Calu3 (cell line): ENCODE data around the gene MAPK8IP1. TPM values are rescaled to one million over a fixed set of nuclear protein-coding genes. Genes with fewer than 3 reads are reported as not detected.

Source experiments
- BruUV-seq: library from RNA; stranded (reverse); fragments of 400-500 nt; replicated peaks from 2 replicates; lab custom pipeline; 2021; lab: Mats Ljungman, UMichigan
- CTCF ChIA-PET: fragments of 300-600 bp; sonication (Branson Sonifier 250); formaldehyde crosslinking; loops from one replicate; lab custom pipeline; 2022; ENCODE audit warnings: antibody characterized with exemption; lab: Charles Lee
- DNase-seq: peaks from one replicate; pipeline ENCODE4 v3.0.0; 2022
- H3K27ac Mint-ChIP-seq: one replicate; pipeline ENCODE4 v1.8.0; 2022; ENCODE audit warnings: mixed read lengths; ENCODE audit not compliant: unreplicated experiment
- H3K27me3 Mint-ChIP-seq: one replicate; pipeline ENCODE4 v1.8.0; 2022; ENCODE audit warnings: mixed read lengths; ENCODE audit not compliant: unreplicated experiment
- H3K36me3 Mint-ChIP-seq: one replicate; pipeline ENCODE4 v1.8.0; 2022; ENCODE audit warnings: mild to moderate bottlenecking, moderate library complexity, mixed read lengths; ENCODE audit not compliant: insufficient read depth, unreplicated experiment
- H3K4me1 Mint-ChIP-seq: one replicate; pipeline ENCODE4 v1.8.0; 2022; ENCODE audit warnings: mild to moderate bottlenecking, low read depth, mixed read lengths; ENCODE audit not compliant: unreplicated experiment
- H3K4me3 Mint-ChIP-seq: one replicate; pipeline ENCODE4 v1.8.0; 2022; ENCODE audit warnings: mild to moderate bottlenecking, low read depth, moderate library complexity, mixed read lengths; ENCODE audit not compliant: unreplicated experiment
- H3K9me3 Mint-ChIP-seq: one replicate; pipeline ENCODE4 v1.8.0; 2022; ENCODE audit warnings: low read depth, mixed read lengths; ENCODE audit not compliant: unreplicated experiment
- intact Hi-C: fragments of 100-400 bp; cut with micrococcal nuclease; formaldehyde crosslinking; loops from one replicate; pipeline ENCODE4 v1.10.0; 2022; ENCODE audit not compliant: unreplicated experiment
- total RNA-seq: library from RNA; stranded (reverse); gene quantifications from 2 replicates; pipeline ENCODE4 v1.2.3, GENCODE V29; 2022
- TF ChIP-seq, protein P1 (sequence below): fragments of 200-600 bp; IDR thresholded peaks from one replicate; pipeline ENCODE4 v1.8.0; 2022; ENCODE audit warnings: antibody characterized with exemption; ENCODE audit not compliant: unreplicated experiment

The MAPK8IP1 gene
- total RNA-seq, 1 experiment from 2014 or later, result 4.1 TPM

DNA sequence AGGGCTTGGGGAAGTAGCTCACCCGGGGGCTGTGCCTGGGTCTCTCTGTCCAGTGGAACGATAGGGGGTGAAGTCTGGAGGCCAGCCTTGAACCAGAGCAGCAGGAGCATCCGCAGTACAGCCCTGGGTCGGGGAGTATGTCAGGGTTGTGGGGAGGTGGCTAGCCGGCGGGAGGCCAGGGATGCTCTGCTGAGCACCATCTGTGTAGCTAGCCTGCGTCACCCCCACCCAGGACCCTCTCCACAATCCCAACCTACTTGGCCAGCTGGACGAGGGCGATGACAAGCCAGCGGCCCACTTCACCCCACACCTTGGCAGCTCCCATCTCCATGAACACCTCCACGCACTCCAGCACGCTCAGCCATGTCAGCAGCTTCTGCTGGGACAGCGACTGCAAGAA lies 30.0 kb downstream of the MAPK8IP1 start:
- Mint-ChIP-seq H3K9me3 (no peaks in the 10 kb centered on the region), H3K4me3 (peak overlapping the region; percentile 21), H3K27ac (no peak overlapping the region), H3K4me1 (peaks cover 9% of the 10 kb centered on the region), H3K36me3 (peaks cover 48% of the 10 kb centered on the region), H3K27me3 (no peaks in the 10 kb centered on the region)
- intact Hi-C loops, result no loop called here
- BruUV-seq, result no TSS peak
- DNase-seq, result no peak
- CTCF ChIA-PET, result interaction anchor here (0.6 kb wide), 1 partner anchor 1427 kb away, joined by 3 read pairs; no protein-coding TSS in a partner anchor
- TF ChIP-seq, protein P1, sequence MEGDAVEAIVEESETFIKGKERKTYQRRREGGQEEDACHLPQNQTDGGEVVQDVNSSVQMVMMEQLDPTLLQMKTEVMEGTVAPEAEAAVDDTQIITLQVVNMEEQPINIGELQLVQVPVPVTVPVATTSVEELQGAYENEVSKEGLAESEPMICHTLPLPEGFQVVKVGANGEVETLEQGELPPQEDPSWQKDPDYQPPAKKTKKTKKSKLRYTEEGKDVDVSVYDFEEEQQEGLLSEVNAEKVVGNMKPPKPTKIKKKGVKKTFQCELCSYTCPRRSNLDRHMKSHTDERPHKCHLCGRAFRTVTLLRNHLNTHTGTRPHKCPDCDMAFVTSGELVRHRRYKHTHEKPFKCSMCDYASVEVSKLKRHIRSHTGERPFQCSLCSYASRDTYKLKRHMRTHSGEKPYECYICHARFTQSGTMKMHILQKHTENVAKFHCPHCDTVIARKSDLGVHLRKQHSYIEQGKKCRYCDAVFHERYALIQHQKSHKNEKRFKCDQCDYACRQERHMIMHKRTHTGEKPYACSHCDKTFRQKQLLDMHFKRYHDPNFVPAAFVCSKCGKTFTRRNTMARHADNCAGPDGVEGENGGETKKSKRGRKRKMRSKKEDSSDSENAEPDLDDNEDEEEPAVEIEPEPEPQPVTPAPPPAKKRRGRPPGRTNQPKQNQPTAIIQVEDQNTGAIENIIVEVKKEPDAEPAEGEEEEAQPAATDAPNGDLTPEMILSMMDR, result no peak

DNA sequence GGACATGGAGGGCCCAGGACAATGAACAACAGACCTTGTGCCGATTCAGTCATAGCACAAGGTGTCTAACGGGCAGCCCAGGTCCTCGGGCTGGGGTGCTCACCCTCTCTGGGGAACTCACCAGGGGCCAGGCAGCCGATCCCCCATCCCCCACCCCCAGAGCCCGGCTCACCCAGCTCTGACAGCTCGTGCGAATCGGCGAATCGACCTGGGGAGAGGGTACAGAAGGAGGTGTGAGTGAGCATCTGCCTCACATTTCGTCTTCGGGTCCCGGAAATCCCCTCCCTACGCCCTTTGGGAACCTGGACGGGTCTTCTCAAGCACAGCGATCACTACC lies 31.8 kb downstream of the MAPK8IP1 start:
- H3K9me3 Mint-ChIP-seq, result no peaks in the 10 kb centered on the region
- DNase-seq, result no peak
- BruUV-seq, result TSS peak; percentile 66
- CTCF ChIA-PET, result no interaction called here
- H3K4me3 Mint-ChIP-seq, result peak overlapping the region; percentile 86
- TF ChIP-seq, protein P1, result no peak
- peaks cover 9% of the 10 kb centered on the region for H3K4me1 Mint-ChIP-seq
- peaks cover 36% of the 10 kb centered on the region for H3K36me3 Mint-ChIP-seq
- H3K27ac Mint-ChIP-seq, result peak overlapping the region; percentile 91
- H3K27me3 Mint-ChIP-seq, result no peaks in the 10 kb centered on the region
- intact Hi-C loops, result no loop called here

- CTCF ChIA-PET, result interaction anchor here (0.6 kb wide), 1 partner anchor 874 kb away, joined by 3 read pairs; no protein-coding TSS in a partner anchor
- Mint-ChIP-seq H3K4me1 (peaks cover 9% of the 10 kb centered on the region), H3K4me3 (peak within 1 kb of the TSS; percentile 86), H3K27me3 (no peaks in the 10 kb centered on the region), H3K9me3 (no peaks in the 10 kb centered on the region), H3K36me3 (peaks cover 36% of the 10 kb centered on the region), H3K27ac (peak within 1 kb of the TSS; percentile 91)
- DNase-seq, result peak; percentile 97
- intact Hi-C loops, result no loop called here
- no TSS peak for BruUV-seq
- TF ChIP-seq, protein P1, result no peak
These were observed 32.3 kb downstream of the MAPK8IP1 start, which contains the start of gene PEX16 for GRCh38 chr11:45917623-45918330. PEX16 (minus strand) TSS chr11:45917877; CDS start chr11:45917811, 66 bp downstream.

DNA sequence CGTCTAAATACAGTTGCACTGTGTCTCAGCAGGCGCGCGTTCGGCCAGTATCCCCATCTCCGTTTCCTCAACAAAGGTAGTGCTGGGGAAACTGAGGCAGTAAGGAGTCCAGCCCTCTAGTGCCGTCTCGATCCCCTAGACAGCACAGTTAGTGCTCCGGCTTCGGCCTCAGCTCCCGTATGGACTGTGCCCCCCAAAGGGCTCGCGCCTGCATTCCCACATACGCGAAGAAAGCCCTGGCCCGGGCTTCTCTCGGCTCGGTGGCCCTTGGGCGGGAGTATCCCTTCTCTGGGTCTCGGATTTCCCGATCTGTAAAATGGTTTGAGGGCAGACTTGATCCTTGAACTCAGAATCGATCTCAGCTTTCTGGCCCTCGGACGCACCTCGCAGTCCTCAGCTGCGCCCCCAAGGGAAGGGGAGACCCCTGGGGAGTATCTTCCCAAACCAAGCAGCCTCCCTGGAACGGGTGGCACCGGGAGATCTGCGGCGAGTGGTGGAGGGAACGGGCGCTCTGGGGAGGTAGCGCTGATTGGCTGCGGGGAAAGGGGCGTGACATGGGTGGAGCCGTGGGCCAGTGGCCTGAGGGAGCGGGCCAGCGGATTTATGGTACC lies 33.0 kb downstream of the MAPK8IP1 start:
- peak overlapping the region; percentile 91 for H3K27ac Mint-ChIP-seq
- peak; percentile 87 for DNase-seq
- no TSS peak for BruUV-seq
- H3K4me3 Mint-ChIP-seq, result peak overlapping the region; percentile 86
- TF ChIP-seq, protein P1, result no peak
- intact Hi-C loops, result no loop called here
- H3K27me3 Mint-ChIP-seq, result no peaks in the 10 kb centered on the region
- H3K36me3 Mint-ChIP-seq, result peaks cover 41% of the 10 kb centered on the region
- H3K9me3 Mint-ChIP-seq, result no peaks in the 10 kb centered on the region
- H3K4me1 Mint-ChIP-seq, result peaks cover 9% of the 10 kb centered on the region
- CTCF ChIA-PET, result interaction anchor here (0.6 kb wide), 1 partner anchor 874 kb away, joined by 3 read pairs; no protein-coding TSS in a partner anchor
